ENCODE data around the gene CACNB1. TPM values are rescaled to one million over a fixed set of nuclear protein-coding genes. Genes with fewer than 3 reads are reported as not detected.
A peak's percentile ranks its signal among the peaks of the same experiment; 100 is the strongest.

CACNB1 gene
- 11.3 and 13.8 TPM in 2 replicates for total RNA-seq
- long read RNA-seq, partial matches to known transcripts, result 0 of 1 reads
- long read RNA-seq, other reads (novel, unspliced or antisense), result 1 of 1 reads

GRCh38 chr17:39197380-39198185 is at the start of gene CACNB1:
Gene CACNB1, minus strand, starts transcription at chr17:39197669. Its CDS starts 174 bp downstream, at chr17:39197495.
- Mint-ChIP-seq H3K36me3 (ENCODE audit: insufficient read depth) (peaks cover 13% of the 10 kb centered on the region), H3K9me3 (ENCODE audit: low read depth) (no peaks in the 10 kb centered on the region), H3K4me3 (ENCODE audit: low read depth) (peak within 1 kb of the TSS; percentile 97), H3K4me1 (ENCODE audit: low read depth) (peaks cover 16% of the 10 kb centered on the region), H3K27ac (peak within 1 kb of the TSS; percentile 84), H3K27me3 (no peaks in the 10 kb centered on the region)
- peak; percentile 66 for DNase-seq (ENCODE audit: low spot score, unreplicated experiment)
- TF ChIP-seq CTCF (IDR thresholded peaks at IDR 0.05; ENCODE audit: unreplicated experiment), result no peak

- Mint-ChIP-seq H3K36me3 (ENCODE audit: insufficient read depth) (peaks cover 4% of the 10 kb centered on the region), H3K27ac (no peak overlapping the region), H3K27me3 (peaks cover 57% of the 10 kb centered on the region), H3K9me3 (ENCODE audit: low read depth) (no peaks in the 10 kb centered on the region), H3K4me1 (ENCODE audit: low read depth) (peaks cover 1% of the 10 kb centered on the region), H3K4me3 (ENCODE audit: low read depth) (no peak overlapping the region)
- no peak for TF ChIP-seq CTCF (IDR thresholded peaks at IDR 0.05; ENCODE audit: unreplicated experiment)
- no peak for DNase-seq (ENCODE audit: low spot score, unreplicated experiment)
Measured at GRCh38 chr17:39246274-39246673, 48.8 kb upstream of the CACNB1 start.

- DNase-seq (ENCODE audit: low spot score, unreplicated experiment), result peak; percentile 85
- Mint-ChIP-seq H3K27me3 (peaks cover 55% of the 10 kb centered on the region), H3K4me1 (ENCODE audit: low read depth) (peaks cover 1% of the 10 kb centered on the region), H3K9me3 (ENCODE audit: low read depth) (no peaks in the 10 kb centered on the region), H3K27ac (no peak overlapping the region), H3K36me3 (ENCODE audit: insufficient read depth) (peaks cover 2% of the 10 kb centered on the region), H3K4me3 (ENCODE audit: low read depth) (no peak overlapping the region)
- TF ChIP-seq CTCF (IDR thresholded peaks at IDR 0.05; ENCODE audit: unreplicated experiment), result peak; percentile 94
Measured at GRCh38 chr17:39244600-39245570, 47.4 kb upstream of the CACNB1 start.

- Mint-ChIP-seq H3K27ac (no peak overlapping the region), H3K9me3 (ENCODE audit: low read depth) (no peaks in the 10 kb centered on the region), H3K4me3 (ENCODE audit: low read depth) (no peak overlapping the region), H3K36me3 (ENCODE audit: insufficient read depth) (peaks cover 1% of the 10 kb centered on the region), H3K27me3 (peaks cover 59% of the 10 kb centered on the region), H3K4me1 (ENCODE audit: low read depth) (peaks cover 1% of the 10 kb centered on the region)
- no peak for TF ChIP-seq CTCF (IDR thresholded peaks at IDR 0.05; ENCODE audit: unreplicated experiment)
- no peak for DNase-seq (ENCODE audit: low spot score, unreplicated experiment)
Measured at GRCh38 chr17:39244016-39244599, 46.6 kb upstream of the CACNB1 start.

GRCh38 chr17:39243155-39243554 is 45.7 kb upstream of the CACNB1 start:
- H3K27me3 Mint-ChIP-seq, result peaks cover 57% of the 10 kb centered on the region
- no peak overlapping the region for H3K4me3 Mint-ChIP-seq (ENCODE audit: low read depth)
- no peak overlapping the region for H3K27ac Mint-ChIP-seq
- no peak for DNase-seq (ENCODE audit: low spot score, unreplicated experiment)
- no peaks in the 10 kb centered on the region for H3K9me3 Mint-ChIP-seq (ENCODE audit: low read depth)
- no peaks in the 10 kb centered on the region for H3K36me3 Mint-ChIP-seq (ENCODE audit: insufficient read depth)
- TF ChIP-seq CTCF (IDR thresholded peaks at IDR 0.05; ENCODE audit: unreplicated experiment), result no peak
- H3K4me1 Mint-ChIP-seq (ENCODE audit: low read depth), result peaks cover 1% of the 10 kb centered on the region
